Neuronal stem cell (in vitro differentiated cells): Measurements from ENCODE around the gene AHDC1.

Experiments used
- DNase-seq: peaks from one replicate; pipeline ENCODE4 v3.0.0-alpha.2; 2013; ENCODE audit warnings: low spot score
- H2AFZ ChIP-seq: one replicate; pipeline ENCODE4 v1.6.1; 2013; ENCODE audit warnings: mild to moderate bottlenecking, low read length, inconsistent platforms
- H2AK5ac ChIP-seq: 2 replicates; pipeline ENCODE4 v1.6.1; 2013; ENCODE audit warnings: low read depth, mild to moderate bottlenecking, inconsistent platforms, low read length, moderate library complexity, mixed read lengths
- H2BK120ac ChIP-seq: 2 replicates; pipeline ENCODE4 v1.6.1; 2013; ENCODE audit warnings: low read depth, mild to moderate bottlenecking, inconsistent platforms, low read length, moderate library complexity, mixed read lengths
- H2BK12ac ChIP-seq: one replicate; pipeline ENCODE4 v1.6.1; 2013; ENCODE audit warnings: low read length, inconsistent platforms
- H2BK15ac ChIP-seq: 2 replicates; pipeline ENCODE4 v1.6.1; 2013; ENCODE audit warnings: mild to moderate bottlenecking, low read length, inconsistent platforms, mixed read lengths
- H2BK5ac ChIP-seq: one replicate; pipeline ENCODE4 v1.6.1; 2013; ENCODE audit warnings: inconsistent platforms, mild to moderate bottlenecking, low read length, moderate library complexity
- H3K14ac ChIP-seq: one replicate; pipeline ENCODE4 v1.6.1; 2013; ENCODE audit warnings: low read length, inconsistent platforms
- H3K18ac ChIP-seq: 2 replicates; pipeline ENCODE4 v1.6.1; 2013; ENCODE audit warnings: low read length, inconsistent platforms
- H3K23ac ChIP-seq: 2 replicates; pipeline ENCODE4 v1.6.1; 2013; ENCODE audit warnings: low read depth, mild to moderate bottlenecking, mixed read lengths, low read length, inconsistent platforms; ENCODE audit not compliant: poor library complexity
- H3K27ac ChIP-seq: replicated peaks from 3 replicates; pipeline ENCODE4 v1.5.1; 2013; ENCODE audit warnings: low read length, inconsistent platforms
- H3K27me3 ChIP-seq, 3 experiments: 2 replicates each; pipeline ENCODE4 v1.6.1; 2013; ENCODE audit warnings: low read length in 3 of 3, mild to moderate bottlenecking in 2 of 3, inconsistent platforms in 1 of 3, low read depth in 1 of 3, mixed read lengths in 1 of 3, moderate library complexity in 1 of 3; ENCODE audit not compliant: control insufficient read depth in 3 of 3, insufficient read depth in 3 of 3
- H3K36me3 ChIP-seq, 2 donors: replicated peaks in 1 of 2; 2 replicates each; pipeline ENCODE4 v1.6.1; 2013; ENCODE audit warnings: low read length in 2 of 2; ENCODE audit not compliant: control insufficient read depth in 2 of 2, insufficient read depth in 2 of 2
- H3K4ac ChIP-seq: 2 replicates; pipeline ENCODE4 v1.6.1; 2013; ENCODE audit warnings: inconsistent platforms, mild to moderate bottlenecking, low read length, moderate library complexity
- H3K4me1 ChIP-seq, 2 donors: 1 replicate in 1 of 2; 2 replicates in 1 of 2; pipeline ENCODE4 v1.6.1; 2013; ENCODE audit warnings: low read length in 2 of 2, low read depth in 1 of 2; ENCODE audit not compliant: control insufficient read depth in 2 of 2, insufficient read depth in 1 of 2
- H3K4me2 ChIP-seq: one replicate; pipeline ENCODE4 v1.6.1; 2013; ENCODE audit warnings: mild to moderate bottlenecking, low read length, inconsistent platforms; ENCODE audit not compliant: insufficient read depth, poor library complexity, severe bottlenecking
- H3K4me3 ChIP-seq, 2 donors: 2 replicates each; pipeline ENCODE4 v1.5.1; 2013; ENCODE audit warnings: low read length in 2 of 2, mild to moderate bottlenecking in 2 of 2, inconsistent platforms in 1 of 2, moderate library complexity in 1 of 2
- H3K79me1 ChIP-seq: one replicate; pipeline ENCODE4 v1.6.1; 2013; ENCODE audit warnings: low read depth, mild to moderate bottlenecking, inconsistent platforms, low read length, moderate library complexity
- H3K9ac ChIP-seq: one replicate; pipeline ENCODE4 v1.6.1; 2013; ENCODE audit warnings: mild to moderate bottlenecking, low read depth, low read length, inconsistent platforms; ENCODE audit not compliant: poor library complexity
- H3K9me3 ChIP-seq, 2 donors: replicated peaks in 1 of 2; 2 replicates each; pipeline versions ENCODE3 to v1.6.1; 2013; ENCODE audit warnings: low read length in 2 of 2, mild to moderate bottlenecking in 2 of 2, inconsistent platforms in 1 of 2, low read depth in 1 of 2, mixed read lengths in 1 of 2, moderate library complexity in 1 of 2; ENCODE audit not compliant: control insufficient read depth in 2 of 2, insufficient read depth in 1 of 2
- H4K8ac ChIP-seq: one replicate; pipeline ENCODE4 v1.6.1; 2013; ENCODE audit warnings: low read depth, mild to moderate bottlenecking, inconsistent platforms, low read length, moderate library complexity
- H4K91ac ChIP-seq: one replicate; pipeline ENCODE4 v1.6.1; 2013; ENCODE audit warnings: low read length, low read depth, mild to moderate bottlenecking, inconsistent platforms; ENCODE audit not compliant: poor library complexity
- WGBS, 2 donors: extraction: QIAGEN DNeasy Blood & Tissue Kit; methylation state at CpG; one replicate each; pipeline ENCODE4 v1.1.7; 2013; ENCODE audit warnings: missing lambda C conversion rate in 2 of 2, mixed read lengths in 1 of 2; ENCODE audit not compliant: insufficient read length in 2 of 2, insufficient replicate concordance in 1 of 2; ENCODE audit errors: extremely low coverage in 2 of 2; 5-methylcytosine and 5-hydroxymethylcytosine counted together

AHDC1 gene

GRCh38 chr1:27560268-27561123 is 43.4 kb downstream of the AHDC1 start:
- Histone ChIP-seq H2BK15ac (peak overlapping the region; percentile 65), H2BK5ac (no peak overlapping the region), H3K4me3 (peak overlapping the region in 1 of 2 donors; percentile 7), H3K14ac (no peak overlapping the region), H4K91ac (no peak overlapping the region), H3K9ac (peak overlapping the region; percentile 27), H3K36me3 (peaks cover 8 to 24% of the 10 kb centered on the region in 2 donors), H3K4me2 (no peak overlapping the region), H3K18ac (peak overlapping the region; percentile 88), H2BK12ac (peak overlapping the region; percentile 16), H3K79me1 (peaks cover 40% of the 10 kb centered on the region), H3K9me3 (no peaks in the 10 kb centered on the region), H2AK5ac (no peak overlapping the region), H2BK120ac (peak overlapping the region; percentile 52), H3K27ac (peak overlapping the region; percentile 67), H3K27me3 (no peaks in the 10 kb centered on the region), H3K23ac (peak overlapping the region; percentile 50), H2AFZ (no peak overlapping the region), H3K4me1 (peaks cover 59 to 74% of the 10 kb centered on the region in 2 donors), H3K4ac (no peak overlapping the region), H4K8ac (no peak overlapping the region)
- WGBS, 2 donors, result no CpG with 5 or more reads among the region's 13 CpGs
- no peak for DNase-seq

- no peaks in the 10 kb centered on the region for H3K27me3 ChIP-seq
- H2AK5ac ChIP-seq, result no peak overlapping the region
- no peak overlapping the region for H3K9ac ChIP-seq
- no peak overlapping the region for H2BK12ac ChIP-seq
- H3K4me1 ChIP-seq, result peaks cover 53 to 66% of the 10 kb centered on the region in 2 donors
- peaks cover 34% of the 10 kb centered on the region for H3K79me1 ChIP-seq
- H2BK5ac ChIP-seq, result no peak overlapping the region
- no peak overlapping the region for H4K91ac ChIP-seq
- H3K27ac ChIP-seq, result no peak overlapping the region
- H3K9me3 ChIP-seq, result no peaks in the 10 kb centered on the region
- no peak overlapping the region for H2AFZ ChIP-seq
- no CpG with 5 or more reads among the region's 8 CpGs for WGBS, 2 donors
- H3K36me3 ChIP-seq, result peaks cover 8 to 29% of the 10 kb centered on the region in 2 donors
- H3K4me3 ChIP-seq, result no peak overlapping the region
- DNase-seq, result no peak
- no peak overlapping the region for H3K14ac ChIP-seq
- no peak overlapping the region for H3K4me2 ChIP-seq
- no peak overlapping the region for H4K8ac ChIP-seq
- no peak overlapping the region for H3K23ac ChIP-seq
- H2BK120ac ChIP-seq, result no peak overlapping the region
- no peak overlapping the region for H3K4ac ChIP-seq
- no peak overlapping the region for H2BK15ac ChIP-seq
- H3K18ac ChIP-seq, result no peak overlapping the region
Observed at GRCh38 chr1:27559466-27560030, 44.4 kb downstream of the AHDC1 start.

DNA sequence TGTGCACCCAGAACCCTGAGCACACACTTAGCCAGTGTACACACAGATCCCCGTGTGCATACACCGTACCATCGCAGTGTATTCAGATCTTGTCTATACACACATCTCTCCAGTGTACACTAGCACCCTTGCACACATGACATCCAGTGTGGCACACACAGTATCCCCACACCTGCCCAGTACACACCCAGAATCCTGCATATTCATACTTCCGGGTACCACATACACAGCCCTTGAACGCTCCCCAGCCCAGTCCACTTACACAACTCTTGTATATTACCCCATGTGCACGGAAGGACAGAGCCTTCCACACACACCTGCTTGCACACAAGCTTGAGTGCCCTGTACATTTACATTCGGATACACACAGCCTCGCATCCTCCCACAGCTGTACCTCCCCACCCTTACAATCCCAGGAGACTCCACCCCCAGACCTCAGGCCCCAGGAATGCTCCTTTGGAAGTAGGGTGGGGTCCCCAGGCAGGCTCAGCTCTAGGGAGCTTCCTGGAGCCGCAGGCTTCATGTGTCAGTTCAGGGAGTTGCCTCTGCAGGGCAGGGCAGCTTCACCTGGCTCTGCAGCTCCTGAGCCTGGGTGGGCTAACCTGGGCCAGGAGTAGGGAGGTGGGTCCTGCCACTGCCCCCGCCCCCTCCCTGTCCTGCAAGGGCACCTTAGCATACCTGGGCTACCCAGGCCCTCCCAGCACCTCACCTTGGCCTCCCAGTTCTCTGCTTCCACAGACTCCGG is 46.2 kb downstream of the AHDC1 start:
- no peak overlapping the region for H3K4ac ChIP-seq
- no peak overlapping the region for H2AFZ ChIP-seq
- H2BK5ac ChIP-seq, result peak overlapping the region; percentile 57
- DNase-seq, result no peak
- peaks cover 24% of the 10 kb centered on the region for H3K79me1 ChIP-seq
- no peak overlapping the region for H4K91ac ChIP-seq
- no peak overlapping the region for H3K14ac ChIP-seq
- no peak overlapping the region for H4K8ac ChIP-seq
- H3K18ac ChIP-seq, result no peak overlapping the region
- H3K9me3 ChIP-seq, result no peaks in the 10 kb centered on the region
- H3K4me3 ChIP-seq, result no peak overlapping the region
- no peak overlapping the region for H3K4me2 ChIP-seq
- peak overlapping the region; percentile 3 for H2AK5ac ChIP-seq
- no peak overlapping the region for H2BK15ac ChIP-seq
- no peaks in the 10 kb centered on the region for H3K27me3 ChIP-seq
- WGBS, 2 donors, result no CpG with 5 or more reads among the region's 11 CpGs
- H3K4me1 ChIP-seq, result peaks cover 38 to 49% of the 10 kb centered on the region in 2 donors
- H3K23ac ChIP-seq, result peak overlapping the region; percentile 5
- H3K9ac ChIP-seq, result no peak overlapping the region
- H2BK12ac ChIP-seq, result no peak overlapping the region
- peak overlapping the region; percentile 44 for H3K27ac ChIP-seq
- H3K36me3 ChIP-seq, result peaks cover 16 to 46% of the 10 kb centered on the region in 2 donors
- H2BK120ac ChIP-seq, result no peak overlapping the region
